GF-D8 (cell line): ENCODE measurements around the gene PCOLCE2.
"Not testable (repeated sequence)": the region's sequence is repeated elsewhere in the genome, so short reads cannot be mapped to it uniquely, and the experiment has no call there.

ENCODE experiments used
- DNase-seq: peaks from one replicate; lab custom pipeline; 2025; lab: John Stamatoyannopoulos, UW

The PCOLCE2 gene

GRCh38 chr3:142898346-142899213 is 9.7 kb upstream of the PCOLCE2 start:
- no peak for DNase-seq

DNA sequence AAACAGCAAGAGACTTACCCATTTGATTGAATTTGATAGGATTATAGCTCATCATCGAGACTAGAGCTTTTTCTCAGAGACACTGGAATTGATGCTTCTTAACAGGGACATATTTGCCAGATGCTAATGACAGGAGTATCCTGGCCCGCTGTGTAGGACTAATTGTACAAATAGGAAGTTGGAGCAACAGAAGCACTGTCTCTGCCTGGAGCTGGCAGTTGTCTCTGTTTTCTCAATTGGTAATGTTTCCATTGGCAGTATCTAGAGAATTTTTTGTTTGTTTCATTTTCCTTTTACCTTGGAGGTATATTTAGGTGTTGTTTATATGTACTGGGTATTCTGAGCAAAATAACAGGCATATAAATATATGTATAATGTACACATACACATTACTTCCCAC is 8.9 kb upstream of the PCOLCE2 start:
- no peak for DNase-seq

- no peak for DNase-seq
These were observed 8.1 kb upstream of the PCOLCE2 start for GRCh38 chr3:142896996-142897395.

DNA sequence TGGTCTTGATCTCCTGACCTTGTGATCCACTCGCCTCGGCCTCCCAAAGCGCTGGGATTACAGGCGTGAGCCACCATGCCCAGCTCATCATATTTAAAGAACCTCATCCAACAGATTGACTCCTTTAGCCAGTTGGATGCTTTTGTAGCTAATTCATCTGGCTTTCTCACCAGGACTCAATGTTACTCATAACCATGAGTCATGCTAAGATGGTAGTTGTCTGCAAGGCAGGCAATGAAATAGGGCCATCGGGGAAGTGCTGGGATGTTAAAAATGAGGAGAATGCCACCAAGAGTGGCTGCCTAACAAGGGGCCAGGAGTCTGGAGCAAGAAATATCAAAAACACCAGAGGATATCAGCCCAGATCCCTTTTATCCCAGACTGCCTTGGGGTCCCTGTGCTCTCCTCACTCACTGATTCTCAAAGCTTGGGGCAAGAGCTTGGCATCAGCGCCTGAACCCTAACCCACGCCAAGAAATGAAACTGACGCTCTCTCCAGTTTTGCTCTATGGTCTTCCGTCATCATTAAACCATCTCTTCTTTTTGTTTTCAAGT is 7.4 kb upstream of the PCOLCE2 start:
- no peak for DNase-seq

GRCh38 chr3:142894493-142894892 is 5.6 kb upstream of the PCOLCE2 start:
- no peak for DNase-seq

DNA sequence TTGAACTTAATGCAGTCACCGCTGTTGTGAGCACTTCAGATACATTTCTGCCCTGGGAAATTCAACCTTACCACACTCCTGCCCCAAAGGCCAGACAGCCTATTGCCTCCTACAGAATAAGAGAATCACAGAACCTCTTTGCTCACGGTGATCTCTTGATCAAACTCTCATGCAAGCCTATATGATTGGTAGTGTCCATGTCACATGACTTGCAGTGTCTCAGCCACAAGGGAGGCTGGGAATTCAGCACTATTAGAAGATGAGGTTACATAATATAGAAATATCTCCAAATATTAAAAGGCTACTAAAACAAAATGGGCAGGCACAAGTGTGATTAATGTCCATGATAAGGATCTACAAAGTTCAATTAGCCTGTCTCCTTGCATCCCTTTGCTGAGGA is 3.8 kb upstream of the PCOLCE2 start:
- no peak for DNase-seq

GRCh38 chr3:142890592-142890991 is 1.7 kb upstream of the PCOLCE2 start:
- DNase-seq: no peak

DNA sequence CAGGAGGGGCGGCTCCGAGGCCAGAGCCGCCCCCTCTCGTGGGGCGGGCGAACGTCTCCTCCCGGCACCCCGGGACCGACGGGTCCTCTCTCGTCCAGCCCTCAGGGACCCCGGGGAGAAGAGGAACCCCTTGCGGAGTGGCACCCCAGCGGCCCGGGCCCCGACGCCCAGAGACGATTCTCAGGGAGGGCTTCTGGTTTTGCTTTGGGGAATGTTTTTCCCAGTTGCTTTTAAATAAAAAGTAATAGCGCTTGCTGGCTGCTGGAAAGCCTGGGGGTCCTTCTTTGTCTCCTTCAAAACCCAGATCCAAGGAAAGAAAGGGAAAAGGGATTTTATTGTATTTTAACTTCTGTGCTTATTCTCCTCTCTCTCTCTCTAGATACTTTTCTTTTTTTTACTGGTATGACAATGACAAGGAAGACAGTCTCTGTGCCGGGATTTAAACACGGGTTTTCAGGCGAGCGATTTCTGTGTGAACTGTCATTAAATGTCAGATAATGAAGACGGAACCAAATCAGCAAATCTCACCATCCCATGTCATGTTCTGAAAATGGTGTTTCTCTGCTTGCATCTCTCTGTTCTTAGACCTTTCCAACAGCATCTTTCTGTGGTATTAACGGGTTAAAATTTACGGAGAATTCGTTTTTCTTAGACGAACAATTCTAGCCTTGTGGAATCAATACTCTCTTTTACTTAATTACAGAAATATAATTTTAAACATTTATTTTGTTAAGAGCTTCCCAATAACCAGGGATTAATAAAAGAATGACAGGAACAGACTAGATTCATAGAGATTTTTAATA is 530 bp upstream of the PCOLCE2 start:
- no peak for DNase-seq

- DNase-seq: no peak
These were observed 793 bp downstream of the PCOLCE2 start for GRCh38 chr3:142888099-142888480.

- DNase-seq: no peak
These were observed 1.9 kb downstream of the PCOLCE2 start for GRCh38 chr3:142886940-142887339.

- DNase-seq: no peak
These were observed 2.9 kb downstream of the PCOLCE2 start for GRCh38 chr3:142886021-142886420.

DNA sequence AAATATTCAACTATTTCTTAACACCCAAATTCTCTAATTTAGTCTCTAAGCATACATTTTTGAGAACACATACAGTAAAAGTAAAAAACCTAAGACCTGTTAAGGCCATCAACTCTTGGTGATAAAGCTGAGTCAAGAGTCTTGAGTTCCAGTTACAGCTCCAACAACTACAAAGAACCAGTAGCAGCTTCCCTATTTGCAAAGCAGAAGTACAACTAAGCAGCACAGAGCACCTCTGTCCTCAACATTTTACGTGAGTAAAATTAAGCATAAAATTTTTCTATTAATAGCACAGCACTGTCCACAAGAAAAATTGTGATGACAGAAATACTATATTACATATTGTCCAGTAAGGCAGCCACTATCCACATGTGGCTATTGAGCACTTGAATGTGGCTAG is 4.4 kb downstream of the PCOLCE2 start:
- DNase-seq: no peak

GRCh38 chr3:142883534-142883933 is 5.3 kb downstream of the PCOLCE2 start:
- DNase-seq: not testable (repeated sequence)

DNA sequence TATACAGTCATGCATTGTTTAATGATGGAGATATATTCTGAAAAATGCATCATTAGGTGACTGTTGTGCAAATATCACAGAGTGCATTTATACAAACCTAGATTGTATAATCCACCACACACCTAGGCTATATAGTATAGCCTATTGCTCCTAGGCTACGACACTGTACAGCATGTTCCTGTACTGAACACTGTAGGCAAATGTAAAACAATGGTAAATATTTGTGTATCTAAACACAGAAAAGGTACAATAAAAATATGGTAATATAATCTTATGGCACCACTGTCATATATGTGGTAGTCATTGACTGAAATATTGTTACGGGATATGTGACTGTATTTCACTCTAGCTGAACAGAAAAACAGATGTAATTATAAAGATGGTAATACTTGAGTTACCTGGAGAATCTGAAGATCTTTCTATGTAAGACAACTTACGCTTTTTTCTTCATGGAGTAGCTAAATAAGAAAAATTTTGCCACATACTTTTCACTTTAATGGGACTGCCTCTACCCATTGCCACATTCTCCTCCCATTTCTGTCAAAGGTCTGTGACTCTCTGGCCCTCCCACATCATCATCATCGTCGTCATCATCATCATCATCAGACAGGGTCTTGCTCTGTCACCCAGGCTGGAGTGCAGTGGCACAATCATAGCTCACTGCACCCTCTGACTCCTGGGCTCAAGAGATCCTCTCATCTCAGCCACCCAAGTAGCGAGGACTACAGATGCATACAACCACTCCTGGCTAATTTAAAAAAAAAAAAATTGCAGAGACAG is 7.2 kb downstream of the PCOLCE2 start:
- no peak for DNase-seq

- DNase-seq: no peak
These were observed 10.1 kb downstream of the PCOLCE2 start for GRCh38 chr3:142878649-142879300.

GRCh38 chr3:142876417-142876816 is 12.5 kb downstream of the PCOLCE2 start:
- DNase-seq: no peak

DNA sequence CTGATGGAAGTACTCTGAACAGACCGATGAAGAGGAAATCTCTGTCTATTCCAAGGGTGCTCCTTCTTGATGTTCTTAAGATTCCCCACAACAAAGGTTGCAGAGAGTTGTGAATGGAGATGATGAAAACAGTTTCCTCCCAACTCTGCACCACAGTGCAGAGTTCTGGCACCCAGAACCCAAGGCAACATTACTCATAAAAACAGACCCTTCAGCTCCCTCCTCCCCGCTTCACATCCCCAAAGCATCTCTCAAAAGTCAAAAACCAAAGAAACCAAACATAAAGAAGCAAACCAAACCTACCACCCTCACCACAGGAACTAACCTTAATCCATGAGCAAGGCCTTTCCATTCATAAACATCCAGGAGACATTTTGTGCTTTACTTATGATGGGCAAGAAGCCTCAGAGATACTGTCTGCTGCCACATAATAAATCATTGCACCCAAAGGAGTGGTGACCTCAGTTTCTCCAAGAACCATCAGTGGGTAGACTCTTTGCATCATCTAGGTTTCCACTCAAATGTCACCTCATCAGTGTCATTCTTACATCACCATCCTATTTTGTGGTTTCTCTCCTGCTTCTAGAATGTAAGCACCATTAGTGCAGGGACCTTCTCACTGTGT is 13.2 kb downstream of the PCOLCE2 start:
- no peak for DNase-seq

GRCh38 chr3:142875099-142875498 is 13.8 kb downstream of the PCOLCE2 start:
- DNase-seq: no peak

DNA sequence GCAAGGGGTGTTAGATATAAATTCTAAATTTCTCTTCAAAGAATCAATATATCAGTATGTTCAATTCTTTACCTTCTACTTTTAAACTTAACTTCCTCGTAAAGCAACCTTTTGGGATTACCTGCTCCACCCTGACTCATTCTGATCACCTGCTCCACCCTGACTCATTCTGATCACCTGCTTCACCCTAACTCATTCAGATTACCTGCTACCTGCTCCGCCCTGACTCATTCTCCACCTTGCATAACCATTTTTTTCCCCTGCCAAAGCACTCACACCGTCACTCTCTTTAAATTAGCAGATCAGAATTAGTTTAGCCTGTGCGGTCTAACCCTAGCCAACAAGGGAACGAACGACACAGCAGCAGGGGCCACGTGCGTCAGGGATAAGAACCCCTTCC is 20.5 kb downstream of the PCOLCE2 start:
- DNase-seq: not testable (repeated sequence)

GRCh38 chr3:142866841-142867631 is 21.8 kb downstream of the PCOLCE2 start:
- no peak for DNase-seq
